Suprapubic skin (tissue), 3 donors: ENCODE results near the gene MTHFSD.

ENCODE experiments used
- EP300 ChIP-seq: sonication (generic); formaldehyde crosslinking; IDR thresholded peaks from one replicate; pipeline ENCODE4 v1.6.1; 2017; ENCODE audit warnings: antibody characterized with exemption
- TF ChIP-seq, protein P1 (sequence below), 2 donors: fragments of 200-600 bp in 1 of 2; fragments of 450-650 bp in 1 of 2; sonication (generic) in 1 of 2; IDR thresholded peaks; one replicate each; pipeline ENCODE4 v1.5.1; 2016 to 2019; ENCODE audit warnings: antibody characterized with exemption in 2 of 2, mild to moderate bottlenecking in 1 of 2, moderate library complexity in 1 of 2

GRCh38 chr16:86531191-86531545, 23.9 kb downstream of the MTHFSD start:
- TF ChIP-seq, protein P1, sequence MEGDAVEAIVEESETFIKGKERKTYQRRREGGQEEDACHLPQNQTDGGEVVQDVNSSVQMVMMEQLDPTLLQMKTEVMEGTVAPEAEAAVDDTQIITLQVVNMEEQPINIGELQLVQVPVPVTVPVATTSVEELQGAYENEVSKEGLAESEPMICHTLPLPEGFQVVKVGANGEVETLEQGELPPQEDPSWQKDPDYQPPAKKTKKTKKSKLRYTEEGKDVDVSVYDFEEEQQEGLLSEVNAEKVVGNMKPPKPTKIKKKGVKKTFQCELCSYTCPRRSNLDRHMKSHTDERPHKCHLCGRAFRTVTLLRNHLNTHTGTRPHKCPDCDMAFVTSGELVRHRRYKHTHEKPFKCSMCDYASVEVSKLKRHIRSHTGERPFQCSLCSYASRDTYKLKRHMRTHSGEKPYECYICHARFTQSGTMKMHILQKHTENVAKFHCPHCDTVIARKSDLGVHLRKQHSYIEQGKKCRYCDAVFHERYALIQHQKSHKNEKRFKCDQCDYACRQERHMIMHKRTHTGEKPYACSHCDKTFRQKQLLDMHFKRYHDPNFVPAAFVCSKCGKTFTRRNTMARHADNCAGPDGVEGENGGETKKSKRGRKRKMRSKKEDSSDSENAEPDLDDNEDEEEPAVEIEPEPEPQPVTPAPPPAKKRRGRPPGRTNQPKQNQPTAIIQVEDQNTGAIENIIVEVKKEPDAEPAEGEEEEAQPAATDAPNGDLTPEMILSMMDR (IDR thresholded peaks at IDR 0.05): no peak
- TF ChIP-seq EP300: no peak
